Measurements from ENCODE around the gene KDM3B.

- no peak for TF ChIP-seq TOX (CRISPR knock-in tag; IDR thresholded peaks at IDR 0.05; ENCODE audit: borderline replicate concordance)
- no peak for TF ChIP-seq ZNF8 (CRISPR knock-in tag; IDR thresholded peaks at IDR 0.05)
- TF ChIP-seq, protein P1, sequence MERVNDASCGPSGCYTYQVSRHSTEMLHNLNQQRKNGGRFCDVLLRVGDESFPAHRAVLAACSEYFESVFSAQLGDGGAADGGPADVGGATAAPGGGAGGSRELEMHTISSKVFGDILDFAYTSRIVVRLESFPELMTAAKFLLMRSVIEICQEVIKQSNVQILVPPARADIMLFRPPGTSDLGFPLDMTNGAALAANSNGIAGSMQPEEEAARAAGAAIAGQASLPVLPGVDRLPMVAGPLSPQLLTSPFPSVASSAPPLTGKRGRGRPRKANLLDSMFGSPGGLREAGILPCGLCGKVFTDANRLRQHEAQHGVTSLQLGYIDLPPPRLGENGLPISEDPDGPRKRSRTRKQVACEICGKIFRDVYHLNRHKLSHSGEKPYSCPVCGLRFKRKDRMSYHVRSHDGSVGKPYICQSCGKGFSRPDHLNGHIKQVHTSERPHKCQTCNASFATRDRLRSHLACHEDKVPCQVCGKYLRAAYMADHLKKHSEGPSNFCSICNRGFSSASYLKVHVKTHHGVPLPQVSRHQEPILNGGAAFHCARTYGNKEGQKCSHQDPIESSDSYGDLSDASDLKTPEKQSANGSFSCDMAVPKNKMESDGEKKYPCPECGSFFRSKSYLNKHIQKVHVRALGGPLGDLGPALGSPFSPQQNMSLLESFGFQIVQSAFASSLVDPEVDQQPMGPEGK (CRISPR knock-in tag; IDR thresholded peaks at IDR 0.05; ENCODE audit: borderline replicate concordance), result no peak
- TF ChIP-seq PPARA (CRISPR knock-in tag; IDR thresholded peaks at IDR 0.05; ENCODE audit: borderline replicate concordance), result no peak
- TF ChIP-seq RARB (CRISPR knock-in tag; IDR thresholded peaks at IDR 0.05), result no peak
- TF ChIP-seq ZFP3 (CRISPR knock-in tag; IDR thresholded peaks at IDR 0.05), result no peak
- TF ChIP-seq ZFP30 (CRISPR knock-in tag; IDR thresholded peaks at IDR 0.05), result no peak
- TF ChIP-seq OSR1 (CRISPR knock-in tag; IDR thresholded peaks at IDR 0.05), result no peak
- TF ChIP-seq ESRRG (CRISPR knock-in tag; IDR thresholded peaks at IDR 0.05), result no peak
- TF ChIP-seq CSRNP3 (CRISPR knock-in tag; IDR thresholded peaks at IDR 0.05), result no peak
- TF ChIP-seq ZC3H10 (CRISPR knock-in tag; IDR thresholded peaks at IDR 0.05), result no peak
- no peak for TF ChIP-seq ZNF70 (CRISPR knock-in tag; IDR thresholded peaks at IDR 0.05)
Measured at GRCh38 chr5:138340008-138340407, 12.5 kb upstream of the KDM3B start.

Measured in SK-N-SH treated with all-trans-retinoic acid at 6 μM for 48 hours (cell line).